ENCODE results near the gene MGRN1. TPM values are rescaled to one million over a fixed set of nuclear protein-coding genes. Genes with fewer than 3 reads are reported as not detected.
"Not testable (repeated sequence)": the region's sequence is repeated elsewhere in the genome, so short reads cannot be mapped to it uniquely, and the experiment has no call there.

MGRN1 gene
- total RNA-seq, 2 experiments from 2014 or later = 72.7 to 73.2 TPM

DNA sequence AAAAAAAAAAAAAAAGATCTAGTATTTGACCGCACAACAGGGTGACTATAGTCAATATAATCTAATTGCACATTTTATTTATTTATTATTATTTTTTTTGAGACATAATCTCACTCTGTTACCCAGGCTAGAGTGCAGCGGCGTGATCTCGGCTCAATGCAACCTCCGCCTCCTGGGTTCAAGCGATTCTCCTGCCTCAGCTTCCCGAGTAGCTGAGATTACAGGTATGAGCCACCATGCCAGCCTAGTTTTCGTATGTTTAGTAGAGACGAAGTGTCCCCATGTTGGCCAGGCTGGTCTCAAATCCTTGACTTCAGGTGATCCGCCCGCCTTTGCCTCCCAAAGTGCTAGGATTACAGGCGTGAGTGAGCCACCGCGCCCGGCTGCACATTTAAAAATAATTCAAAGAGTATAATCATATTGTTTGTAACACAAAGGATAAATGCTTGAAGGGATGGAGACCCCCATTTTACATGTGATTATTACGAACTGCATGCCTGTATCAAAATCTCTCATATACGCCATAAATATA lies 108.7 kb downstream of the MGRN1 start:
- intact Hi-C loops (cut with micrococcal nuclease) = loop anchor here (10.0 kb wide), 1 partner anchor 362 kb away; the partner anchor contains the start of gene EEF2KMT
- Mint-ChIP-seq H3K9me3 (no peaks in the 10 kb centered on the region), H3K36me3 (peaks cover 2% of the 10 kb centered on the region), H3K27me3 (no peaks in the 10 kb centered on the region), H3K27ac (no peak overlapping the region), H3K4me3 (peak overlapping the region; percentile 86), H3K4me1 (ENCODE audit: low read depth) (peaks cover 17% of the 10 kb centered on the region)
- ChIA-PET POLR2A (interaction anchor here (1.9 kb wide), 1 partner anchor 34 kb away, joined by 6 read pairs; the partner anchor contains the start of gene ZNF500), CTCF (interaction anchor here (1.3 to 2.4 kb wide), 5 partner anchors 19 to 117 kb away, joined by 4 to 11 read pairs (median 5); partner anchors contain the start of gene MGRN1)
- DNase-seq = no peak

- Mint-ChIP-seq H3K4me1 (ENCODE audit: low read depth) (peaks cover 17% of the 10 kb centered on the region), H3K4me3 (peak overlapping the region; percentile 86), H3K9me3 (no peaks in the 10 kb centered on the region), H3K27ac (peak overlapping the region; percentile 33), H3K27me3 (no peaks in the 10 kb centered on the region), H3K36me3 (no peaks in the 10 kb centered on the region)
- intact Hi-C loops (cut with micrococcal nuclease) = loop anchor here (1.0 to 10.0 kb wide), 5 partner anchors 35 to 361 kb away; partner anchors contain the start of genes EEF2KMT, NUDT16L1 and ROGDI
- ChIA-PET POLR2A (interaction anchor here (0.8 to 1.9 kb wide), 6 partner anchors 33 to 258 kb away, joined by 3 to 9 read pairs (median 6); partner anchors contain the start of genes HMOX2, NUDT16L1, ROGDI and ZNF500), CTCF (interaction anchor here (1.1 to 2.4 kb wide), 8 partner anchors 18 to 320 kb away, joined by 3 to 11 read pairs (median 5); partner anchors contain the start of genes MGRN1 and ZNF500)
- no peak for DNase-seq
These were observed 109.1 kb downstream of the MGRN1 start for GRCh38 chr16:4733747-4734062.

- ChIA-PET POLR2A (interaction anchor here (0.8 to 1.9 kb wide), 7 partner anchors 33 to 258 kb away, joined by 3 to 9 read pairs (median 5); partner anchors contain the start of genes GLYR1, HMOX2, NUDT16L1 and ROGDI), CTCF (interaction anchor here (1.0 to 2.4 kb wide), 9 partner anchors 18 to 320 kb away, joined by 3 to 11 read pairs (median 5); partner anchors contain the start of genes MGRN1, ROGDI and ZNF500)
- H3K27me3 Mint-ChIP-seq = no peaks in the 10 kb centered on the region
- H3K9me3 Mint-ChIP-seq = no peaks in the 10 kb centered on the region
- intact Hi-C loops (cut with micrococcal nuclease) = loop anchor here (1.0 to 10.0 kb wide), 5 partner anchors 34 to 361 kb away; partner anchors contain the start of genes EEF2KMT, NUDT16L1 and ROGDI
- H3K36me3 Mint-ChIP-seq = no peaks in the 10 kb centered on the region
- H3K27ac Mint-ChIP-seq = peak within 1 kb of the TSS; percentile 69
- H3K4me1 Mint-ChIP-seq (ENCODE audit: low read depth) = peaks cover 17% of the 10 kb centered on the region
- peak; percentile 86 for DNase-seq
- peak within 1 kb of the TSS; percentile 86 for H3K4me3 Mint-ChIP-seq
These were observed 109.6 kb downstream of the MGRN1 start, which contains the start of the genes ANKS3 and DNAAF8 for GRCh38 chr16:4734063-4734729. Gene ANKS3, minus strand, starts transcription at chr16:4734271. Its CDS starts 4,122 bp downstream, at chr16:4730149. Gene DNAAF8, plus strand, starts transcription at chr16:4734537. Its CDS starts 1,978 bp downstream, at chr16:4736515.

DNA sequence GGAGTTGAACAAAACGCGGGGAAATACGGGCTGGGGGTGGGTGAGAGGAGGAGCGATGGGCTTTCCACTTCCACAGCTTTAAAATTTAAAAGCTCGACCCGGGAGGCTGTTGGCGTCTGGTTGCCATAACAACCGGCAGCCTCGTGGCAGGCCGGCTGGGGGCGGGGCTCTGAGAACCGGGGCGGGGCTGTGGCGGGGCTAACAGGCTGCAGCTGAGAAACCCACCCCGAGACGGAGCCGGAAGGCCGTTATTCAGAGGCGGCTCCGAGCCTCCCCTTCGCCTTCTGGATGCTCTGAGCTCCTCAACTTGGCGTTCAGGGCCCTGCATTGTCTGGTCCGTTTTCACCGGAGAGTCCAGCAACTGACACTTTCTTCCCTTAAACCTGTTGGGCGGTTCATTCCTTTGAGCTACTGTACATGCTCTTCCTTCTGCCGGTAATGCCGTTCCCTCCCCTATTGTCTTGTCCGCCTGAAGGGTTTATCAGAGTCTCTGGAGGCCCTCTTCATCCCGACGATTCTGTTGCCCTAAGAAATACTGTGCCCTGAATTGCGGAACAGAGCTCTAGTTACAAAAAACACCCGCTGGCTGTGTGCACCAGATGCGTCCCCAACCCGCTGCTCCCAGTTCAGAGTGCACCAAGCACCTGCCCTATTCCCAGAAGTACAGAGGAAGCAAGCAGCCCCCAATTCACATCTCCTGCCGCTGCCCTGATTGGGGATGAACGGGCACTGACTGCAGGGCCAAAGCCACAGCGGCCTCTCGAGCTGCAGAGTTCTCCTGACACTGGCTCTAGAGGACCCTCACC lies 110.3 kb downstream of the MGRN1 start:
- Mint-ChIP-seq H3K36me3 (no peaks in the 10 kb centered on the region), H3K4me3 (peak overlapping the region; percentile 86), H3K4me1 (ENCODE audit: low read depth) (peaks cover 17% of the 10 kb centered on the region), H3K27ac (peak overlapping the region; percentile 69), H3K9me3 (no peaks in the 10 kb centered on the region), H3K27me3 (no peaks in the 10 kb centered on the region)
- POLR2A ChIA-PET = interaction anchor here (0.8 to 1.9 kb wide), 7 partner anchors 32 to 259 kb away, joined by 3 to 9 read pairs (median 5); partner anchors contain the start of genes GLYR1, HMOX2, NUDT16L1 and ROGDI
- peak; percentile 94 for DNase-seq
- intact Hi-C loops (cut with micrococcal nuclease) = loop anchor here (1.0 to 10.0 kb wide), 5 partner anchors 33 to 360 kb away; partner anchors contain the start of genes EEF2KMT, NUDT16L1 and ROGDI
- CTCF ChIA-PET = interaction anchor here (1.0 to 2.4 kb wide), 7 partner anchors 17 to 321 kb away, joined by 3 to 11 read pairs (median 5); partner anchors contain the start of genes MGRN1, ROGDI and ZNF500

DNA sequence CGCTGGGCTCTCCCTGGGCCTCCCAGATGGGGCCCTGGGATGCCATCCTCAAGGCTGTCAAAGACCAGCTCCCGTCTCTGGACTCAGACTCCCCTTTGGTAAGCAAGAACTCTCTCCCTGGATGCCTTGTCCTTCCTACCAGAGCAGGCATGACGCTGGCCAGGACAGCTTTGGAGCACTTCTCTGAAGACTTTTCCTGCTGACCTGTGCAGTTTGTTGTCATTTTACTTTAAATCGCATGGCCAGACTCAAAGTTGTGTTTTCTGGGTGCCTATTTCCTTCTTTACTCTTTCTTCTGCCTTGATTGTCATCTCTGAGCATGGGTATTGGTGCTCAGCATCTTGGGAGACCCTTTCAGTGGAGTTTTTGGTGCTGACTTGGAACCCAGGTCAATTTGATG lies 111.9 kb downstream of the MGRN1 start:
- H3K27me3 Mint-ChIP-seq = no peaks in the 10 kb centered on the region
- H3K9me3 Mint-ChIP-seq = no peaks in the 10 kb centered on the region
- CTCF ChIA-PET = no interaction called here
- POLR2A ChIA-PET = no interaction called here
- no peak for DNase-seq
- no peak overlapping the region for H3K27ac Mint-ChIP-seq
- peaks cover 17% of the 10 kb centered on the region for H3K4me1 Mint-ChIP-seq (ENCODE audit: low read depth)
- H3K4me3 Mint-ChIP-seq = no peak overlapping the region
- intact Hi-C loops (cut with micrococcal nuclease) = loop anchor here (10.0 kb wide), 1 partner anchor 358 kb away; the partner anchor contains the start of gene EEF2KMT
- no peaks in the 10 kb centered on the region for H3K36me3 Mint-ChIP-seq

DNA sequence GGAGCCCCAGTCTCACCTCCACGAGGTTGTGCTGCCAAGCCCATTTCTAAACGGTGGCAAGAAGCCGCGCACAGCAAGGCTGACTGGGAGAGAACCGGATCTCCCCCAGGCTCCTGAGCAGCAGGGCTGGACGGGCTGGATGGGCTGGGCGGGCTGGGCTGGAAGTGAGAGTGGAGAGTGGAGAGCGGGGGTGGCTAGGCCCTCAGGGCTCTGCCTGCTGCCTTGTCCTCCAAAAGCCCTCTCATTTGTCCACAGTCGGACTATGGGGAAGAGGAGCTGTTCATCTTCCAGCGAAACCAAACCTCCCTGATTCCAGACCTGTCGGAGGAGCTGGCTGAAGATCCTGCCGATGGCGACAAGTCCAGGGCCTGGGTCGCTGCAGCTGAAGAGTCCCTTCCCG lies 112.9 kb downstream of the MGRN1 start:
- no peak overlapping the region for H3K4me3 Mint-ChIP-seq
- no peak overlapping the region for H3K27ac Mint-ChIP-seq
- no peaks in the 10 kb centered on the region for H3K36me3 Mint-ChIP-seq
- DNase-seq = no peak
- ChIA-PET CTCF (no interaction called here), POLR2A (no interaction called here)
- no peaks in the 10 kb centered on the region for H3K27me3 Mint-ChIP-seq
- peaks cover 14% of the 10 kb centered on the region for H3K4me1 Mint-ChIP-seq (ENCODE audit: low read depth)
- no peaks in the 10 kb centered on the region for H3K9me3 Mint-ChIP-seq
- intact Hi-C loops (cut with micrococcal nuclease) = loop anchor here (10.0 kb wide), 1 partner anchor 357 kb away; the partner anchor contains the start of gene EEF2KMT

- H3K27me3 Mint-ChIP-seq, H3K27ac Mint-ChIP-seq, POLR2A ChIA-PET, H3K9me3 Mint-ChIP-seq, DNase-seq, H3K36me3 Mint-ChIP-seq, H3K4me3 Mint-ChIP-seq: not testable (repeated sequence)
- CTCF ChIA-PET = interaction anchor here (1.2 kb wide), 1 partner anchor 88 kb away, joined by 3 read pairs; no protein-coding TSS in a partner anchor
- peaks cover 12% of the 10 kb centered on the region for H3K4me1 Mint-ChIP-seq (ENCODE audit: low read depth)
- intact Hi-C loops (cut with micrococcal nuclease) = loop anchor here (10.0 kb wide), 1 partner anchor 356 kb away; the partner anchor contains the start of gene EEF2KMT
These were observed 113.7 kb downstream of the MGRN1 start for GRCh38 chr16:4738370-4738769.

Small RNAs within 50 kb of the gene (microRNA-seq; reads per million reads assigned to microRNA genes)
- not detected for gene MIR6769A (ENCODE audit: borderline microRNAs expressed, borderline number of aligned reads, borderline replicate concordance)

Other genes with a start within 250 kb of the MGRN1 start
- 100 to 1,000 TPM in 1 of 2 experiments, 10 to 100 TPM in 1; 90.4 to 101 TPM for gene CORO7, start 208.2 kb upstream of the MGRN1 start, total RNA-seq
- 10 to 100 TPM; 74.6 to 75.0 TPM for gene DNAJA3, start 199.0 kb upstream of the MGRN1 start, total RNA-seq
- 10 to 100 TPM; 50.5 to 55.0 TPM for gene NMRAL1, start 150.2 kb upstream of the MGRN1 start, total RNA-seq
- 10 to 100 TPM; 69.1 to 76.0 TPM for gene HMOX2, start 148.4 kb upstream of the MGRN1 start, total RNA-seq
- gene CDIP1, start 86.1 kb upstream of the MGRN1 start, total RNA-seq = 10 to 100 TPM; 25.7 to 27.5 TPM
- gene C16orf96, start 68.5 kb upstream of the MGRN1 start, total RNA-seq = under 1 TPM; 0.07 to 0.17 TPM
- gene UBALD1, start 9.9 kb upstream of the MGRN1 start, total RNA-seq = 10 to 100 TPM; 13.4 to 13.5 TPM
- gene NUDT16L1, start 68.7 kb downstream of the MGRN1 start, total RNA-seq = 10 to 100 TPM; 22.2 to 23.6 TPM
- 10 to 100 TPM; 11.7 to 13.3 TPM for gene ANKS3, start 109.4 kb downstream of the MGRN1 start, total RNA-seq
- under 1 TPM in 1 of 2 experiments, not detected in 1; 0.31 TPM for gene DNAAF8, start 109.7 kb downstream of the MGRN1 start, total RNA-seq
- gene ZNF500, start 142.3 kb downstream of the MGRN1 start, total RNA-seq = 10 to 100 TPM; 11.3 to 11.4 TPM
- not detected for gene SEPTIN12, start 163.5 kb downstream of the MGRN1 start, total RNA-seq
- not detected for gene SMIM22, start 170.5 kb downstream of the MGRN1 start, total RNA-seq
- gene ROGDI, start 177.8 kb downstream of the MGRN1 start, total RNA-seq = 1 to 10 TPM; 6.2 to 6.3 TPM
- gene GLYR1, start 222.5 kb downstream of the MGRN1 start, total RNA-seq = 10 to 100 TPM; 71.6 to 73.3 TPM
- 10 to 100 TPM; 24.4 TPM for gene UBN1, start 222.7 kb downstream of the MGRN1 start, total RNA-seq

Measured in activated CD4-positive, alpha-beta memory T cell treated with anti-CD3 and anti-CD28 coated beads for 36 hours (primary cell).